Natural killer cell (primary cell): Measurements from ENCODE around the gene INAFM2. TPM values are rescaled to one million over a fixed set of nuclear protein-coding genes. Genes with fewer than 3 reads are reported as not detected.

Experiments used
- ATAC-seq, 3 donors: fragments of 150-1000 bp in 2 of 3; fragments of 200-7000 bp in 1 of 3; cut with Tn5 transposase; 1 replicate in 1 of 3; 2 replicates in 2 of 3; pipeline ENCODE4 v1.10.0; 2021; ENCODE audit warnings: mild to moderate bottlenecking in 2 of 3, moderate library complexity in 2 of 3
- DNase-seq, 2 donors: peaks; one replicate each; pipeline versions ENCODE4 v3.0.0 to v3.0.0-alpha.2; 2013 to 2021; ENCODE audit warnings: mixed read lengths in 1 of 2
- H3K27ac ChIP-seq: one replicate; pipeline ENCODE4 v1.5.1; 2013; ENCODE audit warnings: mild to moderate bottlenecking, low read length
- H3K27me3 ChIP-seq: one replicate; pipeline ENCODE4 v1.6.1; 2013; ENCODE audit warnings: low read length; ENCODE audit not compliant: control insufficient read depth, insufficient read depth
- H3K36me3 ChIP-seq: one replicate; pipeline ENCODE4 v1.6.1; 2013; ENCODE audit warnings: low read length; ENCODE audit not compliant: control insufficient read depth, insufficient read depth
- H3K4me1 ChIP-seq: one replicate; pipeline ENCODE4 v1.6.1; 2013; ENCODE audit warnings: low read length; ENCODE audit not compliant: control insufficient read depth, insufficient read depth
- H3K4me3 ChIP-seq: one replicate; pipeline ENCODE4 v1.5.1; 2013; ENCODE audit warnings: low read length
- H3K9me3 ChIP-seq: one replicate; pipeline ENCODE4 v1.6.1; 2013; ENCODE audit warnings: low read length; ENCODE audit not compliant: control insufficient read depth, insufficient read depth
- H3K27ac Mint-ChIP-seq, 2 donors: one replicate each; pipeline ENCODE4 v1.8.0; 2022; ENCODE audit warnings: mild to moderate bottlenecking in 2 of 2, mixed read lengths in 2 of 2, moderate library complexity in 1 of 2
- H3K27me3 Mint-ChIP-seq, 2 donors: one replicate each; pipeline ENCODE4 v1.8.0; 2022; ENCODE audit warnings: low read depth in 2 of 2, mixed read lengths in 2 of 2
- H3K36me3 Mint-ChIP-seq: one replicate; pipeline ENCODE4 v1.8.0; 2022; ENCODE audit warnings: mixed read lengths
- H3K4me1 Mint-ChIP-seq, 2 donors: one replicate each; pipeline ENCODE4 v1.8.0; 2022; ENCODE audit warnings: mixed read lengths in 2 of 2
- H3K4me3 Mint-ChIP-seq: one replicate; pipeline ENCODE4 v1.8.0; 2022; ENCODE audit warnings: mild to moderate bottlenecking, moderate library complexity, mixed read lengths
- H3K9me3 Mint-ChIP-seq, 2 donors: one replicate each; pipeline ENCODE4 v1.8.0; 2022; ENCODE audit warnings: mixed read lengths in 2 of 2
- CTCF ChIP-seq: fragments of 200-600 bp; IDR thresholded peaks from one replicate; pipeline ENCODE4 v1.8.0; 2022; ENCODE audit warnings: antibody characterized with exemption
- WGBS: methylation state at CpG from one replicate; pipeline ENCODE4 v1.1.7; 2013; ENCODE audit warnings: missing lambda C conversion rate; ENCODE audit not compliant: insufficient coverage; 5-methylcytosine and 5-hydroxymethylcytosine counted together
- intact Hi-C: fragments of 100-400 bp; cut with micrococcal nuclease; formaldehyde crosslinking; loops from one replicate; pipeline ENCODE4 v1.14.2; 2022
- total RNA-seq, 4 donors: library from RNA; stranded (reverse); fragments of 120-200 nt in 1 of 4; gene quantifications; one replicate each; pipeline versions ENCODE4 v1.2.3 to v1.2.4, GENCODE V29; 2013 to 2022

The INAFM2 gene
- total RNA-seq, 3 donors from 2014 or later (not counting 1 experiment from before 2014, with no cell fraction given): 14.0 to 21.7 (median 15.1) TPM

- no peak for DNase-seq
- Histone ChIP-seq H3K36me3 (no peaks in the 10 kb centered on the region), H3K27me3 (no peaks in the 10 kb centered on the region), H3K4me1 (peaks cover 31% of the 10 kb centered on the region), H3K27ac (no peak overlapping the region), H3K4me3 (no peak overlapping the region), H3K9me3 (no peaks in the 10 kb centered on the region)
- H3K4me1 Mint-ChIP-seq: peaks cover 11 to 39% of the 10 kb centered on the region in 2 donors
- no peak for ATAC-seq
- H3K27ac Mint-ChIP-seq: no peak overlapping the region
- TF ChIP-seq CTCF: no peak
- intact Hi-C loops: no loop called here
- H3K27me3 Mint-ChIP-seq: peaks cover 0 to 4% of the 10 kb centered on the region in 2 donors
- no peak overlapping the region for H3K4me3 Mint-ChIP-seq
- no peaks in the 10 kb centered on the region for H3K36me3 Mint-ChIP-seq
- 95% methylated on average over 2 of the region's 2 CpGs for WGBS
- no peaks in the 10 kb centered on the region for H3K9me3 Mint-ChIP-seq
Measured at GRCh38 chr15:40361640-40362039, 38.1 kb downstream of the INAFM2 start.

GRCh38 chr15:40363611-40364010, 40.1 kb downstream of the INAFM2 start:
- H3K4me3 Mint-ChIP-seq: no peak overlapping the region
- intact Hi-C loops: no loop called here
- no peaks in the 10 kb centered on the region for H3K36me3 Mint-ChIP-seq
- no peak overlapping the region for H3K27ac Mint-ChIP-seq
- H3K27ac ChIP-seq: no peak overlapping the region
- H3K9me3 Mint-ChIP-seq: no peaks in the 10 kb centered on the region
- TF ChIP-seq CTCF: no peak
- 91% methylated on average over 8 of the region's 8 CpGs for WGBS
- H3K4me3 ChIP-seq: no peak overlapping the region
- H3K4me1 ChIP-seq: peaks cover 34% of the 10 kb centered on the region
- no peaks in the 10 kb centered on the region for H3K9me3 ChIP-seq
- ATAC-seq (no peak), DNase-seq (no peak)
- peaks cover 23 to 40% of the 10 kb centered on the region in 2 donors for H3K4me1 Mint-ChIP-seq
- H3K36me3 ChIP-seq: no peaks in the 10 kb centered on the region
- no peaks in the 10 kb centered on the region for H3K27me3 Mint-ChIP-seq
- H3K27me3 ChIP-seq: no peaks in the 10 kb centered on the region

GRCh38 chr15:40364251-40364650, 40.8 kb downstream of the INAFM2 start:
- intact Hi-C loops: no loop called here
- H3K27ac Mint-ChIP-seq: no peak overlapping the region
- peaks cover 31% of the 10 kb centered on the region for H3K4me1 ChIP-seq
- H3K27me3 Mint-ChIP-seq: no peaks in the 10 kb centered on the region
- no peak for ATAC-seq
- H3K36me3 Mint-ChIP-seq: no peaks in the 10 kb centered on the region
- no peaks in the 10 kb centered on the region for H3K9me3 Mint-ChIP-seq
- no peak overlapping the region for H3K27ac ChIP-seq
- no peaks in the 10 kb centered on the region for H3K36me3 ChIP-seq
- no peak for TF ChIP-seq CTCF
- H3K4me3 Mint-ChIP-seq: no peak overlapping the region
- H3K27me3 ChIP-seq: no peaks in the 10 kb centered on the region
- 93% methylated on average over 6 of the region's 6 CpGs for WGBS
- no peak overlapping the region for H3K4me3 ChIP-seq
- DNase-seq: no peak
- H3K4me1 Mint-ChIP-seq: peaks cover 20 to 38% of the 10 kb centered on the region in 2 donors
- H3K9me3 ChIP-seq: no peaks in the 10 kb centered on the region

- H3K36me3 Mint-ChIP-seq: no peaks in the 10 kb centered on the region
- no peak overlapping the region for H3K27ac ChIP-seq
- no peak overlapping the region for H3K4me3 ChIP-seq
- no peak for ATAC-seq
- TF ChIP-seq CTCF: no peak
- peaks cover 18 to 38% of the 10 kb centered on the region in 2 donors for H3K4me1 Mint-ChIP-seq
- no peaks in the 10 kb centered on the region for H3K27me3 ChIP-seq
- DNase-seq: no peak
- peak overlapping the region in 1 of 2 donors; percentile 45 for H3K27ac Mint-ChIP-seq
- intact Hi-C loops: no loop called here
- H3K4me1 ChIP-seq: peaks cover 31% of the 10 kb centered on the region
- no peaks in the 10 kb centered on the region for H3K36me3 ChIP-seq
- 95% methylated on average over 5 of the region's 5 CpGs for WGBS
- no peaks in the 10 kb centered on the region for H3K9me3 ChIP-seq
- no peaks in the 10 kb centered on the region for H3K27me3 Mint-ChIP-seq
- no peak overlapping the region for H3K4me3 Mint-ChIP-seq
- no peaks in the 10 kb centered on the region for H3K9me3 Mint-ChIP-seq
Measured at GRCh38 chr15:40365016-40365415, 41.5 kb downstream of the INAFM2 start.
